ENCODE measurements around the gene NDST4.

DNA sequence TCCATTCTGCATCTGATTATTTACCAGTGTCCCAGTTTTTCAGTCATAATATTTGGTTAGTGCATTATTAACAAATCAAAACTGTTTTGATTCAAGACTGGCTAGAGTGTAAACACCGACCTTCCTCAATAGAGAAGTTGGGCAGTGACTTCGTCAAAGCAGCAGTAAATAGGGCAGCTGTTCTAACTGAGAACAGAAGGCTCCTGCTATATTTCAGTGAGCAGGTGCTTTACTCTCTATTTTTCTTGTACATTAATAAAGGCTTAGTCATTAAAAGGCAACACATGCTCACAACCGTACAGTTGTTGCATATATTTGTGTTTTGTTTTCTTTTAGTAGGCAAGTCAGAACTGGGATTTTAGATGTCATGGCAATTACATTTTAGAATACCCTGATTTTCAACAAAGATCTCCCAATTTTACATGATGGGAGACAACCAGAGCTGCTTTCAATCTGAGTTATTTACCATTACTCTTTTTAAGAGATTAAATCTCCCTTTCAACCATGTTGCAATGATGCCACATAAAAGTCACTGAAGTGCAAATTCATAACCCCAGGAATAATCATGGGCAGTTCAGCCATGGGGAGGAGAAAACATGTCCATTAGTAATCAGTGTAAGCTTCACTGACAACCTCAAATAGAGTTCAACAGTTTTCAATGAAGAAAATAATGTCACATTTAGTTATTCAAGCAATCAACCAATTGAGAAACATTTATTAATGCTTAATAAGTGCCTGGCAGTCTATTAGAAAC lies 233.3 kb downstream of the NDST4 start:
- TF ChIP-seq POLR2A (IDR thresholded peaks at IDR 0.05) (no peak), EP300 (IDR thresholded peaks at IDR 0.05) (no peak)
- TF ChIP-seq, protein P1, sequence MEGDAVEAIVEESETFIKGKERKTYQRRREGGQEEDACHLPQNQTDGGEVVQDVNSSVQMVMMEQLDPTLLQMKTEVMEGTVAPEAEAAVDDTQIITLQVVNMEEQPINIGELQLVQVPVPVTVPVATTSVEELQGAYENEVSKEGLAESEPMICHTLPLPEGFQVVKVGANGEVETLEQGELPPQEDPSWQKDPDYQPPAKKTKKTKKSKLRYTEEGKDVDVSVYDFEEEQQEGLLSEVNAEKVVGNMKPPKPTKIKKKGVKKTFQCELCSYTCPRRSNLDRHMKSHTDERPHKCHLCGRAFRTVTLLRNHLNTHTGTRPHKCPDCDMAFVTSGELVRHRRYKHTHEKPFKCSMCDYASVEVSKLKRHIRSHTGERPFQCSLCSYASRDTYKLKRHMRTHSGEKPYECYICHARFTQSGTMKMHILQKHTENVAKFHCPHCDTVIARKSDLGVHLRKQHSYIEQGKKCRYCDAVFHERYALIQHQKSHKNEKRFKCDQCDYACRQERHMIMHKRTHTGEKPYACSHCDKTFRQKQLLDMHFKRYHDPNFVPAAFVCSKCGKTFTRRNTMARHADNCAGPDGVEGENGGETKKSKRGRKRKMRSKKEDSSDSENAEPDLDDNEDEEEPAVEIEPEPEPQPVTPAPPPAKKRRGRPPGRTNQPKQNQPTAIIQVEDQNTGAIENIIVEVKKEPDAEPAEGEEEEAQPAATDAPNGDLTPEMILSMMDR (IDR thresholded peaks at IDR 0.05), result no peak
